ENCODE data around the gene FILIP1L.

The FILIP1L gene

DNA sequence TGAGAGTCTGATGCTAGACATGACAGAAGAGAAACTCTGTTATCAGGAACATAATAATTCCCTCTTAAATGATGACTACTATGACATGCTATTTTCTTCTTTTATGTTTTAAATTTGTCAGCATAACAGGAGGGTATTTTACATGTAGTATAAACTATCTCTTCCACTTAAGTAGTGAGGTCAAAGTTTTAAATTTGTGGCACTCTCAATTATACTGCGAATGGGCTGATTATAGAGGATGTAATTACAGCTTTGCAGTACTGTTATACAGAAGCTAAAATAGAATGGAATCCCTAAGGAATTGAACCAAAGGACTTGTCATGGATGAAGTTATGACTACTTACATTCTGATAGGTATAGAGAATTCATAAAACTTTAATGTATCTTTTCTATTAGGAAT is 262.3 kb downstream of the FILIP1L start:
- no CpG with 5 or more reads among the region's 1 CpG for WGBS (ENCODE audit: extremely low coverage, insufficient coverage, insufficient read length)
- H4K12ac ChIP-seq (ENCODE audit: low read depth, low read length) = no peak overlapping the region
- H3K9me3 ChIP-seq (ENCODE audit: insufficient read depth, low read depth, low read length) = no peaks in the 10 kb centered on the region
- H3K9ac ChIP-seq (ENCODE audit: low read length) = no peak overlapping the region
- H3K27me3 ChIP-seq (ENCODE audit: insufficient read depth, low read length) = no peaks in the 10 kb centered on the region
- H3K4me3 ChIP-seq (ENCODE audit: low read depth, low read length) = no peak overlapping the region
- H3K79me1 ChIP-seq (ENCODE audit: low read length) = no peaks in the 10 kb centered on the region
- DNase-seq = no peak
- H3K23ac ChIP-seq (ENCODE audit: low read length) = no peak overlapping the region
- no peak overlapping the region for H3K18ac ChIP-seq (ENCODE audit: low read length)
- H2AFZ ChIP-seq (ENCODE audit: insufficient read depth, low read length, poor library complexity) = no peak overlapping the region
- no peaks in the 10 kb centered on the region for H3K4me1 ChIP-seq (ENCODE audit: control insufficient read depth in 1 of 2, insufficient read depth in 2 of 2, low read length in 2 of 2)
- H2BK120ac ChIP-seq (ENCODE audit: insufficient read depth, low read length, poor library complexity) = no peak overlapping the region
- no peak overlapping the region for H3K4me2 ChIP-seq (ENCODE audit: low read length)
- no peaks in the 10 kb centered on the region for H3K79me2 ChIP-seq (ENCODE audit: control insufficient read depth, insufficient read depth, low read length, poor library complexity)
- H3K4ac ChIP-seq (ENCODE audit: low read depth, low read length) = no peak overlapping the region
- no peak overlapping the region for H3K27ac ChIP-seq (ENCODE audit: low read depth, low read length)
- no peak overlapping the region for H2AK5ac ChIP-seq (ENCODE audit: low read length)
- no peak overlapping the region for H4K91ac ChIP-seq (ENCODE audit: low read depth, low read length)
- no peak overlapping the region for H2BK12ac ChIP-seq (ENCODE audit: low read length)
- H3K36me3 ChIP-seq (ENCODE audit: control insufficient read depth in 1 of 2, insufficient read depth in 2 of 2, low read length in 2 of 2) = peaks cover 3 to 11% of the 10 kb centered on the region in 2 experiments
- H4K8ac ChIP-seq (ENCODE audit: low read depth, low read length) = no peak overlapping the region
- H2BK5ac ChIP-seq (ENCODE audit: low read depth, low read length, poor library complexity) = no peak overlapping the region
- no peak overlapping the region for H3K14ac ChIP-seq (ENCODE audit: low read length)

DNA sequence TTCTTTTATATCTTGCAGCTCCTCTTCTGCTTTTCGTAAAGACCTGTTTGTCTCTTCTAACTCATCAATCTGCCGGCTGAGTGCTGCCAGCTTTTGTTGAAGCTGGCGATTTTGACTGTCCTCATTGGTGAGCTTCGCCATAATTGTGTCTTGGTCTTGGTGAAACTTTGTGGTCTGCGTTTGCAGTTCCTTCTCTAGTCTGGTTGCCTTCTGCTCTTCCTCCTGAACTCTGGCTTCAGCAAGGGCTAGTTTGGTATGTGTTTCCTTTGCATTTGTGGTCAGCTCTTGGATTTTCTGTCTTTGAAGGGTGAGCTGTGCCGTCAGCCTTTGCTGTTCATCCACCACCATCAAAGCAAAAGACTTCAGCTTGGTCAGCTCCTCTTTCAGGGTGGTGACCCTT is 263.7 kb downstream of the FILIP1L start:
- Histone ChIP-seq H3K4me3 (ENCODE audit: low read depth, low read length) (no peak overlapping the region), H2AFZ (ENCODE audit: insufficient read depth, low read length, poor library complexity) (no peak overlapping the region), H3K9me3 (ENCODE audit: insufficient read depth, low read depth, low read length) (no peaks in the 10 kb centered on the region), H3K79me1 (ENCODE audit: low read length) (no peaks in the 10 kb centered on the region), H4K8ac (ENCODE audit: low read depth, low read length) (no peak overlapping the region), H3K14ac (ENCODE audit: low read length) (no peak overlapping the region), H3K9ac (ENCODE audit: low read length) (no peak overlapping the region), H3K4me1 (ENCODE audit: control insufficient read depth in 1 of 2, insufficient read depth in 2 of 2, low read length in 2 of 2) (no peaks in the 10 kb centered on the region), H3K4me2 (ENCODE audit: low read length) (no peak overlapping the region), H2BK120ac (ENCODE audit: insufficient read depth, low read length, poor library complexity) (no peak overlapping the region), H3K27me3 (ENCODE audit: insufficient read depth, low read length) (no peaks in the 10 kb centered on the region), H4K12ac (ENCODE audit: low read depth, low read length) (no peak overlapping the region), H3K27ac (ENCODE audit: low read depth, low read length) (no peak overlapping the region), H3K4ac (ENCODE audit: low read depth, low read length) (no peak overlapping the region), H2AK5ac (ENCODE audit: low read length) (no peak overlapping the region), H2BK12ac (ENCODE audit: low read length) (no peak overlapping the region), H3K79me2 (ENCODE audit: control insufficient read depth, insufficient read depth, low read length, poor library complexity) (no peaks in the 10 kb centered on the region), H4K91ac (ENCODE audit: low read depth, low read length) (no peak overlapping the region), H3K18ac (ENCODE audit: low read length) (no peak overlapping the region), H3K36me3 (ENCODE audit: control insufficient read depth in 1 of 2, insufficient read depth in 2 of 2, low read length in 2 of 2) (peaks cover 3 to 11% of the 10 kb centered on the region in 2 experiments), H2BK5ac (ENCODE audit: low read depth, low read length, poor library complexity) (no peak overlapping the region), H3K23ac (ENCODE audit: low read length) (no peak overlapping the region)
- no CpG with 5 or more reads among the region's 6 CpGs for WGBS (ENCODE audit: extremely low coverage, insufficient coverage, insufficient read length)
- no peak for DNase-seq

DNA sequence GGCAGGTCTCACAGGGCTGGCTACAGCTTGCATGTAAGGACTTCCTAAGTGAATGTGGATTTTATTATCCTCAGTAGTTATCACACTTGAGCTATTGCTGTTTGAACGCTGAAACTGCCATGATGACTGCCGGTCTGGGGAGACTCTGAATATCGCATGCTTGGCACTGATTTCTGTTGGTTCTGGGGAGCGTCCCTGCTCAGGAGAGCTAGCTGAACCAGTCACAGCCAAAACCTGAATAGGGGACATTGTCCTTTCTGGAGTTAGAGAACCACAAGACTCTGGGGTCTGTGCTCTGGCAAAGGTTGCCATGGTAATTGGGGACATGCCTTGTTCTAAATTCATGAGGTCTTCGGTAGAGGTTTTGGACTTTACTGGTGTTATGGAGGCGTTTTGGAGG is 265.9 kb downstream of the FILIP1L start:
- no peak overlapping the region for H4K12ac ChIP-seq (ENCODE audit: low read depth, low read length)
- H2AK5ac ChIP-seq (ENCODE audit: low read length) = no peak overlapping the region
- H2BK5ac ChIP-seq (ENCODE audit: low read depth, low read length, poor library complexity) = no peak overlapping the region
- no peak overlapping the region for H2AFZ ChIP-seq (ENCODE audit: insufficient read depth, low read length, poor library complexity)
- H3K4me1 ChIP-seq (ENCODE audit: control insufficient read depth in 1 of 2, insufficient read depth in 2 of 2, low read length in 2 of 2) = no peaks in the 10 kb centered on the region
- WGBS (ENCODE audit: extremely low coverage, insufficient coverage, insufficient read length) = no CpG with 5 or more reads among the region's 6 CpGs
- H3K79me2 ChIP-seq (ENCODE audit: control insufficient read depth, insufficient read depth, low read length, poor library complexity) = no peaks in the 10 kb centered on the region
- H3K4me2 ChIP-seq (ENCODE audit: low read length) = no peak overlapping the region
- no peak overlapping the region for H3K9ac ChIP-seq (ENCODE audit: low read length)
- H2BK12ac ChIP-seq (ENCODE audit: low read length) = no peak overlapping the region
- H3K18ac ChIP-seq (ENCODE audit: low read length) = no peak overlapping the region
- H3K79me1 ChIP-seq (ENCODE audit: low read length) = no peaks in the 10 kb centered on the region
- H3K4ac ChIP-seq (ENCODE audit: low read depth, low read length) = no peak overlapping the region
- no peaks in the 10 kb centered on the region for H3K27me3 ChIP-seq (ENCODE audit: insufficient read depth, low read length)
- H2BK120ac ChIP-seq (ENCODE audit: insufficient read depth, low read length, poor library complexity) = no peak overlapping the region
- H3K36me3 ChIP-seq (ENCODE audit: control insufficient read depth in 1 of 2, insufficient read depth in 2 of 2, low read length in 2 of 2) = peaks cover 3 to 11% of the 10 kb centered on the region in 2 experiments
- H3K9me3 ChIP-seq (ENCODE audit: insufficient read depth, low read depth, low read length) = no peaks in the 10 kb centered on the region
- no peak overlapping the region for H3K4me3 ChIP-seq (ENCODE audit: low read depth, low read length)
- H3K27ac ChIP-seq (ENCODE audit: low read depth, low read length) = no peak overlapping the region
- H3K23ac ChIP-seq (ENCODE audit: low read length) = no peak overlapping the region
- no peak for DNase-seq
- no peak overlapping the region for H4K8ac ChIP-seq (ENCODE audit: low read depth, low read length)
- H3K14ac ChIP-seq (ENCODE audit: low read length) = no peak overlapping the region
- H4K91ac ChIP-seq (ENCODE audit: low read depth, low read length) = no peak overlapping the region

- H2AK5ac ChIP-seq (ENCODE audit: low read length) = no peak overlapping the region
- H3K79me1 ChIP-seq (ENCODE audit: low read length) = no peaks in the 10 kb centered on the region
- no peak overlapping the region for H3K9ac ChIP-seq (ENCODE audit: low read length)
- H4K12ac ChIP-seq (ENCODE audit: low read depth, low read length) = no peak overlapping the region
- H2BK120ac ChIP-seq (ENCODE audit: insufficient read depth, low read length, poor library complexity) = no peak overlapping the region
- H3K23ac ChIP-seq (ENCODE audit: low read length) = no peak overlapping the region
- H4K91ac ChIP-seq (ENCODE audit: low read depth, low read length) = no peak overlapping the region
- no peaks in the 10 kb centered on the region for H3K9me3 ChIP-seq (ENCODE audit: insufficient read depth, low read depth, low read length)
- H3K18ac ChIP-seq (ENCODE audit: low read length) = no peak overlapping the region
- H3K36me3 ChIP-seq (ENCODE audit: control insufficient read depth in 1 of 2, insufficient read depth in 2 of 2, low read length in 2 of 2) = peaks cover 3 to 11% of the 10 kb centered on the region in 2 experiments
- no peaks in the 10 kb centered on the region for H3K27me3 ChIP-seq (ENCODE audit: insufficient read depth, low read length)
- no peak overlapping the region for H2BK5ac ChIP-seq (ENCODE audit: low read depth, low read length, poor library complexity)
- no CpG with 5 or more reads among the region's 6 CpGs for WGBS (ENCODE audit: extremely low coverage, insufficient coverage, insufficient read length)
- no peak overlapping the region for H2BK12ac ChIP-seq (ENCODE audit: low read length)
- H4K8ac ChIP-seq (ENCODE audit: low read depth, low read length) = no peak overlapping the region
- H3K4me1 ChIP-seq (ENCODE audit: control insufficient read depth in 1 of 2, insufficient read depth in 2 of 2, low read length in 2 of 2) = no peaks in the 10 kb centered on the region
- DNase-seq = peak in 1 of 2 donors; percentile 21
- H2AFZ ChIP-seq (ENCODE audit: insufficient read depth, low read length, poor library complexity) = no peak overlapping the region
- no peak overlapping the region for H3K4me2 ChIP-seq (ENCODE audit: low read length)
- H3K27ac ChIP-seq (ENCODE audit: low read depth, low read length) = no peak overlapping the region
- no peak overlapping the region for H3K4me3 ChIP-seq (ENCODE audit: low read depth, low read length)
- H3K14ac ChIP-seq (ENCODE audit: low read length) = no peak overlapping the region
- no peak overlapping the region for H3K4ac ChIP-seq (ENCODE audit: low read depth, low read length)
- H3K79me2 ChIP-seq (ENCODE audit: control insufficient read depth, insufficient read depth, low read length, poor library complexity) = no peaks in the 10 kb centered on the region
These were observed 267.7 kb downstream of the FILIP1L start for GRCh38 chr3:99846477-99847160.
